ENCODE measurements around the gene STRIT1. TPM values are rescaled to one million over a fixed set of nuclear protein-coding genes. Genes with fewer than 3 reads are reported as not detected.

STRIT1 gene
- total and polyA plus RNA-seq, 10 of the 15 experiments (the other 5 are each of a cell fraction or from before 2014, with no cell fraction given): not detected

- no peak overlapping the region for H3K9ac ChIP-seq (ENCODE audit: control insufficient read depth, insufficient read depth, low read length)
- RAD21 ChIA-PET (ENCODE audit: unreplicated experiment): no interaction called here
- H4K20me1 ChIP-seq (ENCODE audit: control insufficient read depth, insufficient read depth): no peaks in the 10 kb centered on the region
- no peak for ATAC-seq
- no peak for DNase-seq (ENCODE audit: low read depth, low spot score)
- H3K27ac ChIP-seq (ENCODE audit: control insufficient read depth, insufficient read depth): no peak overlapping the region
- in situ Hi-C loops (cut with MboI) (no loop called here), intact Hi-C loops (cut with micrococcal nuclease; ENCODE audit: unreplicated experiment) (no loop called here)
- no peaks in the 10 kb centered on the region for H3K79me2 ChIP-seq (ENCODE audit: control insufficient read depth, insufficient read depth, low read length)
- SMC1A ChIA-PET (ENCODE audit: uncharacterized antibody, unreplicated experiment): no interaction called here
- no peaks in the 10 kb centered on the region for H3K36me3 ChIP-seq (ENCODE audit: control insufficient read depth in 2 of 2, insufficient read depth in 2 of 2, low read length in 1 of 2)
- H3K4me2 ChIP-seq (ENCODE audit: control insufficient read depth, insufficient read depth): no peak overlapping the region
- BruUV-seq (replicated peaks): no TSS peak
- no peaks in the 10 kb centered on the region for H3K9me3 ChIP-seq (replicated peaks; ENCODE audit: control insufficient read depth, insufficient read depth, low read length)
- no peak for FAIRE-seq
- peaks cover 17% of the 10 kb centered on the region for H3K4me1 ChIP-seq (ENCODE audit: control insufficient read depth, insufficient read depth, low read length)
- H3K27me3 ChIP-seq (replicated peaks in 1 of 2; ENCODE audit: control insufficient read depth in 2 of 2, insufficient read depth in 2 of 2, low read length in 1 of 2): no peaks in the 10 kb centered on the region
- no peak for TF ChIP-seq TCF3 (IDR thresholded peaks at IDR 0.05; ENCODE audit: borderline replicate concordance, insufficient read depth, low read depth, low read length)
- no peak for TF ChIP-seq BRCA1 (IDR thresholded peaks at IDR 0.05; ENCODE audit: low read depth, low read length)
- TF ChIP-seq KDM1A (IDR thresholded peaks at IDR 0.05; ENCODE audit: borderline replicate concordance): no peak
- no peak for TF ChIP-seq CBFB (IDR thresholded peaks at IDR 0.05; ENCODE audit: low read depth)
- no peak for TF ChIP-seq HDAC6 (IDR thresholded peaks at IDR 0.05; ENCODE audit: unreplicated experiment)
- no peak for TF ChIP-seq EP300 (IDR thresholded peaks at IDR 0.05; ENCODE audit: borderline replicate concordance in 1 of 2, control insufficient read depth in 1 of 2, low read depth in 2 of 2, low read length in 2 of 2)
- no peak for TF ChIP-seq ZNF622 (IDR thresholded peaks at IDR 0.05)
- no peak for TF ChIP-seq JUNB (IDR thresholded peaks at IDR 0.05)
- no peak for TF ChIP-seq ZSCAN29 (IDR thresholded peaks at IDR 0.05)
- TF ChIP-seq TAF1 (IDR thresholded peaks at IDR 0.05; ENCODE audit: borderline replicate concordance, low read depth, low read length): no peak
- no peak for TF ChIP-seq MEF2A (IDR thresholded peaks at IDR 0.05; ENCODE audit: insufficient read depth, low read depth, low read length)
- TF ChIP-seq ZNF274 (IDR thresholded peaks at IDR 0.05; ENCODE audit: insufficient read depth, insufficient read length): no peak
- TF ChIP-seq FOXM1 (IDR thresholded peaks at IDR 0.05; ENCODE audit: low read depth, low read length): no peak
- TF ChIP-seq MTA3 (IDR thresholded peaks at IDR 0.05; ENCODE audit: borderline replicate concordance, low read length): no peak
- TF ChIP-seq CREM (IDR thresholded peaks at IDR 0.05; ENCODE audit: low read depth): no peak
- TF ChIP-seq RUNX3 (IDR thresholded peaks at IDR 0.05; ENCODE audit: low read length): no peak
- TF ChIP-seq MXI1 (IDR thresholded peaks at IDR 0.05; ENCODE audit: low read depth, low read length): no peak
- no peak for TF ChIP-seq NFIC (IDR thresholded peaks at IDR 0.05; ENCODE audit: low read depth, low read length)
- no peak for TF ChIP-seq MYB (IDR thresholded peaks at IDR 0.05; ENCODE audit: borderline replicate concordance, low read depth, low read length)
- no peak for TF ChIP-seq PAX5 (IDR thresholded peaks at IDR 0.05; ENCODE audit: borderline replicate concordance, low read depth, low read length)
- CTCF ChIA-PET: no interaction called here
- POLR2A ChIA-PET: no interaction called here
- H3K4me3 ChIP-seq: no peak overlapping the region
- H2AFZ ChIP-seq (ENCODE audit: control insufficient read depth, low read depth, low read length): no peak overlapping the region
Measured at GRCh38 chr3:155339052-155339451, 45.6 kb upstream of the STRIT1 start.
